Lower leg skin (tissue), 3 donors: ENCODE data around the gene IL20RA.

Source experiments
- POLR2A ChIP-seq, 2 donors: fragments of 450-650 bp; IDR thresholded peaks; one replicate each; pipeline ENCODE4 v1.6.1; 2016 to 2017; ENCODE audit warnings: antibody characterized with exemption in 2 of 2, mild to moderate bottlenecking in 1 of 2, moderate library complexity in 1 of 2
- TF ChIP-seq, protein P1 (sequence below), 3 donors: fragments of 450-650 bp; IDR thresholded peaks; one replicate each; pipeline ENCODE4 v1.5.1; 2016; ENCODE audit warnings: antibody characterized with exemption in 3 of 3, mild to moderate bottlenecking in 3 of 3, moderate library complexity in 2 of 3

- TF ChIP-seq, protein P1, sequence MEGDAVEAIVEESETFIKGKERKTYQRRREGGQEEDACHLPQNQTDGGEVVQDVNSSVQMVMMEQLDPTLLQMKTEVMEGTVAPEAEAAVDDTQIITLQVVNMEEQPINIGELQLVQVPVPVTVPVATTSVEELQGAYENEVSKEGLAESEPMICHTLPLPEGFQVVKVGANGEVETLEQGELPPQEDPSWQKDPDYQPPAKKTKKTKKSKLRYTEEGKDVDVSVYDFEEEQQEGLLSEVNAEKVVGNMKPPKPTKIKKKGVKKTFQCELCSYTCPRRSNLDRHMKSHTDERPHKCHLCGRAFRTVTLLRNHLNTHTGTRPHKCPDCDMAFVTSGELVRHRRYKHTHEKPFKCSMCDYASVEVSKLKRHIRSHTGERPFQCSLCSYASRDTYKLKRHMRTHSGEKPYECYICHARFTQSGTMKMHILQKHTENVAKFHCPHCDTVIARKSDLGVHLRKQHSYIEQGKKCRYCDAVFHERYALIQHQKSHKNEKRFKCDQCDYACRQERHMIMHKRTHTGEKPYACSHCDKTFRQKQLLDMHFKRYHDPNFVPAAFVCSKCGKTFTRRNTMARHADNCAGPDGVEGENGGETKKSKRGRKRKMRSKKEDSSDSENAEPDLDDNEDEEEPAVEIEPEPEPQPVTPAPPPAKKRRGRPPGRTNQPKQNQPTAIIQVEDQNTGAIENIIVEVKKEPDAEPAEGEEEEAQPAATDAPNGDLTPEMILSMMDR (IDR thresholded peaks at IDR 0.05), result no peak
- no peak for TF ChIP-seq POLR2A (IDR thresholded peaks at IDR 0.05)
Measured at GRCh38 chr6:136984578-136984977, 60.2 kb downstream of the IL20RA start.
